GM15510 (cell line): Measurements from ENCODE around the gene GRK4.

ENCODE experiments used
- POLR2A ChIP-seq: IDR thresholded peaks from 3 replicates; pipeline ENCODE4 v1.6.1; 2011; ENCODE audit warnings: borderline replicate concordance; ENCODE audit not compliant: insufficient read length; ENCODE audit errors: extremely low read depth

Gene GRK4

GRCh38 chr4:2981256-2981819 lies 18.0 kb downstream of the GRK4 start:
- no peak for TF ChIP-seq POLR2A

- no peak for TF ChIP-seq POLR2A
Measured at GRCh38 chr4:2982012-2982411, 18.6 kb downstream of the GRK4 start.

GRCh38 chr4:2991243-2991642 lies 27.9 kb downstream of the GRK4 start:
- TF ChIP-seq POLR2A = no peak

DNA sequence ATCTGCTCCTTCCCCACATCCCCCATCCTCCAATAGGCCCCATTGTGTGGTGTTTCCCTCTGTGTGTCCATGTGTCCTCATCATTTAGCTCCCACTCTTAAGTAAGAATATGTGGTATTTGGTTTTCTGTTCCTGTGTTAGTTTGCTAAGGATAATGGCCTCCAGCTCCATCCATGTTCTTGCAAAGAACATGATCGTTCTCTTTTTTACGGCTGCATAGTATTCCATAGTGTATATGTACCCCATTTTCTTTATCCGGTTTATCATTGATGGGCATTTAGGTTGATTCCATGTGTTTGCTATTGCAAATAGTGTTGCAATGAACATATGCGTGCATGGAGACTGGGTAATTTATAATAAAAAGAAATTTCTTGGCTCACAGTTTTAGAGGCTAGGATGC lies 31.5 kb downstream of the GRK4 start:
- TF ChIP-seq POLR2A = no peak

DNA sequence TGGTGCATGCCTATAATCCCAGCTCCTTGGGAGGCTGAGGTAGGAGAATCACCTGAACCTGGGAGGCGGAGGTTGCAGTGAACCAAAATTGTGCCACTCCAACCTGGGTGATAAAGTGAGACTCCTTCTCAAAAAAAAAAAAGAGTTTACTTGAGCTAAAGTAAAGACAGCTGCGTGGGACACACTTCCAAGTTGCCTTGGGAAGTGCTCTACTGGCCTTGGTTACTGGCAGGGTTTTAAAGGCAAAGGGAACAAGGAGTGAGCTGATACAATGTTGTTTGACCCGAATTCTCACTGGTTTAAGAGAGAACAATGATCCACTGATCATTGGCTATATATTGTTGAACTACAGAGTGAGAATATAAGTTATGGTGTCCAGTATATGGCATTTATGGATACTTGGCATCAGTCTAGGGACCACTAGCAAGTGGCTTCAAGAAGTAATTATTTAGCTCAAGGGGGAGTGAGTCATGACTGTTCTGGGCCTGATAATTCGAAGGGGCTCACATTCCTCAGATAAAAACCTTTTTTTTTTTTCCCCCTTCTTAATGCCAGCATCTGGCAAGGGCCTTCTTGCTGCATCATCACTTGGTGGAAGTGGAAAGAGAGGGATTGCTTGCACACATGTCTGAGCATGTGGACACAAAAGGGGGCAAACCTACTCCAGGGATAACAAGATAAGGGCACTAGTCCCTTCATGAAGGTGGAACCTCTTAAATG lies 32.3 kb downstream of the GRK4 start:
- no peak for TF ChIP-seq POLR2A

GRCh38 chr4:2996415-2996814 lies 33.0 kb downstream of the GRK4 start:
- TF ChIP-seq POLR2A = no peak

- TF ChIP-seq POLR2A = no peak
Measured at GRCh38 chr4:3007724-3008123, 44.4 kb downstream of the GRK4 start.

DNA sequence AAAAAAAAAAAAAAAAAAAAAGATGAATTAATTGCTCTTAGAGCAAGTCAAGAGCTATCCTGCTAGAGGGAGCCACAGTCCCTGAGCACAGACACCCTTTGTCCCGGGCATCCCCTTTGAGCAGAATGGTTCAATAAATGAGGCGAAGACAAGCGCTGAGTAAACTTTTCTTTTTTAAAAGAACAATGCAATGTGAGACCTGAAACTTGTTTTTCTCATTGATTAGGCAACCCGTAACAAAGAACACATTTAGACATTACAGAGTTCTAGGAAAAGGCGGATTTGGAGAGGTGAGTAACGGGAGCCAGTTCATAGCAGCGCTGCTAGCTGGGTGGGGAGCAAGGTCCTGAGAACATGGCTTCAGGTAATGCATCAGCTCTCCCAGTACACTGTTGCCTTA lies 46.1 kb downstream of the GRK4 start:
- no peak for TF ChIP-seq POLR2A

- TF ChIP-seq POLR2A = no peak
Measured at GRCh38 chr4:3010577-3010976, 47.2 kb downstream of the GRK4 start.

DNA sequence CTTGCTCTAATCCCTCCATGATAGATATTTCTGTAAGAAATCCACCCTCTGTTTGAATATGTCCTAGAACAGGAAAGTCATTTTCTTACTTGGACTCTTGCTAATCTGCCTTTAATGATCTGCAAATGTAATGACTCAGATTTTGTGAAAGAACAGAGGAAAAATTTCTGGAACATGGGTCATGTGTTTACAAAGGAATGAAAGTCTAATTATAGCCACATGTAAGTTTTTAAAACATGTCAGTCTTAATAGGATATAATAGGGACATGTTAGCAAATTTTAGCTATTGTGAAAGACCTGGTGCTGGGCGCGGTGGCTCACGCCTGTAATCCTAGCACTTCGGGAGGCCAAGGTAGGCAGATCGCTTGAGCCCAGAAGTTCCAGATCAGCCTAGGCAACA lies 47.6 kb downstream of the GRK4 start:
- no peak for TF ChIP-seq POLR2A

DNA sequence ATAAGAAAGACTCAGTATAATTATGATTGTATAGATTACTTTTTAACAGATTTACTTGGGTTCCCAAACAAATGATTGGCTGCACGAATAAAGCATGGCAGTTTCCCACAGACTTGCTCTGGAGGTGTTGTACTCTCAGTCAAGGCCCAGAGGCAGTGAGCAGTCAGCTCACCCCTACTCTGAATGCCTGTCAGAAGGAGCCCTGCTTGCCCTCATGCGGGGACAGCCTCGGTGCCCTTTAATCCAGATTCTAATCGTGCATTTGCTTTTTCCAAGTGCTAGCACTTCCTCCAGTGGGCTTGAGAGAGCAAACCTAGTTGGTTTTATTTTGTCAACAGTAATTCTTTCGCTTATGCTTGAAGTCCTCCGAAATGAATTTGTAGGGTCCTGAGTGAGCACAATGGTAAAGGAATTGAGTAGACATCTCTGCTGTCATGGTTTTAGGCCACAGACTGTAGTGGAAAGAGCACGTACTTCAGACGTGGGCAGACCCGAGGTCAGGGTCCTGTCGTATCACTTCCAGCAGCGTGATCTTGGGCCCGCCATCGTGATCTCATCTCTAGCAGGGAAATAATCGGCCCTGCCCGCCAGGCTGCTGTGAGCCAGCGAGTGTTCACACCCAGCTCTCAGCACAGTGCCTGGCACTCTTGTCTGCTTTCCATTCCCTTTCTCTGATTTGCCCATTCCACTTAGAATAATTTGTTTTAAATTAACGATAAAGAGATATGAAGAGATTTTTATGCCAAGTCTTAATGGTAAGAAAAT lies 48.3 kb downstream of the GRK4 start:
- no peak for TF ChIP-seq POLR2A

DNA sequence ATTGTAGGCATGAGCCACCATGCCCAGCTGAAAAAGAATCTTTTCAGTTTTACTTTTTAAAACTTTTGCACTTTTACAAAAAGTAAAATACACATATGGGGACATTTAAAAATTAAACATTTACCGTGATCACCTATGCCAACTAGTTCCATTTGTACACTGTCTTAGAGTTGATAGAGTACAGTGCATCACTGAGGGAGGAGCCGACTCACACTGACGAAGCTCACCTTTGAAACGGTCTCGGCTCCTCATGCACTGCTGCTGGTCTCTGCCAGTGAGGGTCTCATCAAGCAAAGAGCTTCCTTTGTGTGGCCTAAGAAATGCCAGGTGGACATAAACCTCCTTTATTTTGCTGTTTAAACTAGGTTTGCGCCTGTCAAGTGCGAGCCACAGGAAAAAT lies 50.0 kb downstream of the GRK4 start:
- no peak for TF ChIP-seq POLR2A

DNA sequence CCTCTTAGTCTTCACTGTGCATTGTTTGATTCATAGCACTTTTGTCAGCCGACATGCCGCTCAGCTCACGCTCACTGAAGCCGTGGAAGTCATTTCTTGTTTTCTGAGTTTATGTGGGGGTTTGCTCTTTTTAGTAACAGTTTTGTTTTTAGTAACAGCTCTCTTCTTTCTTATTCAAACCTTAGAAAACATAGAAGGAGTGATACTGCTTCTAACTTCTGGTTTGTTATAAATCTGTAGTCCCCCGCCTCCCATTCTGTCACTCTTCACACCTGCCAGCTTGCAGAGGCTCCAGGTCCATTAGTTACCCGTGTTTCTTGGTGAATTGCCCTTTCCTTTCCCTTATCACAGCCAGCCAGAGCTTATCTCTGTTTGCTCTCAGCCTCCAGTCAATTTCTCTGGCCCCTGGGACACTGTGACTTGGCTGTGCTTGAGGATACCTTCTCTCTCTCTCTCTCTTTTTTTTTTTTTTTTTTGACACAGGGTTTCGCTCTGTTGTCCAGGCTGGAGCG lies 50.5 kb downstream of the GRK4 start:
- no peak for TF ChIP-seq POLR2A

- TF ChIP-seq POLR2A = no peak
Measured at GRCh38 chr4:3016961-3017360, 53.6 kb downstream of the GRK4 start.

DNA sequence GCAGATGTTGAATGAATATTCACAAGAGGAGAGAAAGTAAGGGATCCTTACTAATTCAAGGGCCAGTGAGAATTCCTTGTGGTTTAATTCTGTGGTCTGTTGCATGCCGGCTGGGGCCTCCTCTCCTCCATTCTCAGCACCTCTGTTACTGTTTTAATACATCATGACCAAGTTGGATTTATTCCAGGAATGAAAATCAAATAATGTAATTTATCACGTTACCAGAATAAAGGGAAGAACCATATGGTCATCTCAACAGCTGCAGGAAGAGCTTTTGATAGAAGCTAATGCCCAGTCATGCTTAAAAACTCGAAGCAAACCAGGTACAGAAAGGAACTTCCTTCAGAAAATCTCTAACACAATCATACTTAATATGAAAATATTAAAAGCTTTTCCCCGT lies 54.1 kb downstream of the GRK4 start:
- TF ChIP-seq POLR2A = no peak
